GM23338 (cell line): ENCODE results near the gene HES4. TPM values are rescaled to one million over a fixed set of nuclear protein-coding genes. Genes with fewer than 3 reads are reported as not detected.
"Not testable (repeated sequence)": the region's sequence is repeated elsewhere in the genome, so short reads cannot be mapped to it uniquely, and the experiment has no call there.

Experiments used
- ATAC-seq: fragments of 200-7000 bp; cut with Tn5 transposase; 3 replicates; pipeline ENCODE4 v1.9.1; 2020
- DNase-seq: peaks from one replicate; pipeline ENCODE4 v3.0.0-alpha.2; 2015; ENCODE audit warnings: low spot score
- H2AFZ ChIP-seq: fragments of 200-600 bp; sonication (generic); 2 replicates; pipeline ENCODE4 v1.8.0; 2016; ENCODE audit warnings: antibody characterized with exemption, mild to moderate bottlenecking, moderate library complexity
- H3F3A ChIP-seq: fragments of 200-600 bp; sonication (generic); replicated peaks from 2 replicates; pipeline ENCODE4 v1.8.0; 2017; ENCODE audit warnings: antibody characterized with exemption, mixed run types, low read depth
- H3K27ac ChIP-seq: fragments of 200-600 bp; sonication (generic); 2 replicates; pipeline ENCODE4 v1.6.1; 2016; ENCODE audit warnings: low read depth
- H3K27me3 ChIP-seq: fragments of 200-600 bp; sonication (generic); 2 replicates; pipeline ENCODE4 v1.8.0; 2016; ENCODE audit warnings: mild to moderate bottlenecking, mixed run types, moderate library complexity; ENCODE audit not compliant: insufficient read depth
- H3K36me3 ChIP-seq: fragments of 200-600 bp; sonication (generic); 2 replicates; pipeline ENCODE4 v1.8.0; 2016; ENCODE audit warnings: mild to moderate bottlenecking; ENCODE audit not compliant: insufficient read depth
- H3K4me1 ChIP-seq: fragments of 200-600 bp; sonication (generic); 2 replicates; pipeline ENCODE4 v1.8.0; 2016; ENCODE audit warnings: mild to moderate bottlenecking, moderate library complexity; ENCODE audit not compliant: insufficient read depth
- H3K4me2 ChIP-seq: fragments of 200-600 bp; sonication (generic); 2 replicates; pipeline ENCODE4 v1.7.1; 2017; ENCODE audit warnings: mixed run types
- H3K4me3 ChIP-seq: fragments of 200-600 bp; sonication (generic); 2 replicates; pipeline ENCODE4 v1.6.1; 2016; ENCODE audit warnings: mixed run types
- H3K79me2 ChIP-seq: fragments of 200-600 bp; sonication (generic); replicated peaks from 2 replicates; pipeline ENCODE4 v1.8.0; 2017; ENCODE audit warnings: mild to moderate bottlenecking; ENCODE audit not compliant: insufficient read depth
- H3K9me2 ChIP-seq: fragments of 200-600 bp; sonication (generic); 2 replicates; pipeline ENCODE4 v1.8.0; 2017; ENCODE audit not compliant: insufficient read depth
- H4K20me1 ChIP-seq: fragments of 200-600 bp; sonication (generic); replicated peaks from 2 replicates; pipeline ENCODE4 v1.8.0; 2017; ENCODE audit warnings: mild to moderate bottlenecking; ENCODE audit not compliant: insufficient read depth
- H3K27ac Mint-ChIP-seq: 2 replicates; pipeline ENCODE4 v1.8.0; 2020; ENCODE audit warnings: inconsistent platforms, mild to moderate bottlenecking, moderate library complexity, mixed read lengths
- H3K27me3 Mint-ChIP-seq: 3 replicates; pipeline ENCODE4 v1.8.0; 2022; ENCODE audit warnings: low read depth, mild to moderate bottlenecking, moderate library complexity, mixed read lengths, inconsistent platforms; ENCODE audit not compliant: insufficient read depth, poor library complexity
- H3K36me3 Mint-ChIP-seq: 3 replicates; pipeline ENCODE4 v1.8.0; 2021; ENCODE audit warnings: low read depth, mild to moderate bottlenecking, inconsistent platforms, moderate library complexity, mixed read lengths
- H3K4me1 Mint-ChIP-seq: 3 replicates; pipeline ENCODE4 v1.8.0; 2020; ENCODE audit warnings: mild to moderate bottlenecking, inconsistent platforms, mixed read lengths
- H3K4me3 Mint-ChIP-seq: 3 replicates; pipeline ENCODE4 v1.8.0; 2021; ENCODE audit warnings: moderate library complexity, mild to moderate bottlenecking, inconsistent platforms, mixed read lengths
- H3K9me3 Mint-ChIP-seq: 3 replicates; pipeline ENCODE4 v1.8.0; 2020; ENCODE audit warnings: moderate library complexity, mild to moderate bottlenecking, inconsistent platforms, mixed read lengths
- CREB1 ChIP-seq: fragments of 250-450 bp; sonication (Bioruptor Pico); IDR thresholded peaks from 2 replicates; pipeline ENCODE4 v1.5.0; 2020; ENCODE audit warnings: low read depth, mild to moderate bottlenecking, moderate library complexity
- CTCF ChIP-seq, 2 experiments: fragments of 200-600 bp in 1 of 2; sonication (generic) in 1 of 2; conservative IDR thresholded peaks; 2 replicates each; pipeline versions ENCODE4 v1.5.1 to v1.6.1; 2016 to 2017; ENCODE audit warnings: antibody characterized with exemption in 2 of 2, low read depth in 2 of 2, mild to moderate bottlenecking in 2 of 2, moderate library complexity in 1 of 2
- EZH2 ChIP-seq: fragments of 200-600 bp; sonication (generic); IDR thresholded peaks from one replicate; pipeline ENCODE4 v1.8.0; 2017; ENCODE audit warnings: antibody characterized with exemption, mild to moderate bottlenecking, low read depth; ENCODE audit not compliant: unreplicated experiment
- JUNB ChIP-seq: IDR thresholded peaks from one replicate; pipeline ENCODE4 v1.6.1; 2016; ENCODE audit warnings: antibody characterized with exemption; ENCODE audit not compliant: unreplicated experiment
- NANOG ChIP-seq: IDR thresholded peaks from 2 replicates; pipeline ENCODE4 v1.6.1; 2016; ENCODE audit warnings: antibody characterized with exemption, borderline replicate concordance
- POLR2AphosphoS5 ChIP-seq: IDR thresholded peaks from 2 replicates; pipeline ENCODE4 v1.6.1; 2016; ENCODE audit warnings: antibody characterized with exemption, low read depth
- ZNF462 ChIP-seq: fragments of 250-450 bp; sonication (Bioruptor Pico); IDR thresholded peaks from 2 replicates; pipeline ENCODE4 v1.5.0; 2020; ENCODE audit warnings: mild to moderate bottlenecking, moderate library complexity
- polyA plus RNA-seq: library from polyadenylated mRNA; unstranded; fragments of >200 nt; fragmentation: Nextera tagmentation; extraction: Ambion mirVana; gene quantifications from 2 replicates; pipeline ENCODE4 v1.2.1, GENCODE V29; 2016
- total RNA-seq: library from RNA; depleted of rRNA; stranded (reverse); fragments of >200 nt; shearing (Covaris generic); gene quantifications from 2 replicates; pipeline ENCODE4 v1.2.3, GENCODE V29; 2014

HES4 gene
- total and polyA plus RNA-seq, 2 experiments from 2014 or later, result 2.3 to 6.7 TPM

- TF ChIP-seq ZNF462 (CRISPR knock-in tag) (no peak), NANOG (no peak), CREB1 (CRISPR knock-in tag) (no peak), EZH2 (no peak), CTCF (conservative IDR thresholded peaks at IDR 0.05; ENCODE audit: low read depth in 2 of 2) (no peak), POLR2AphosphoS5 (no peak), JUNB (no peak)
Observed at GRCh38 chr1:978069-978834, 21.6 kb downstream of the HES4 start (continued).

GRCh38 chr1:976791-977190, 23.1 kb downstream of the HES4 start:
- not testable (repeated sequence) for H3K9me2 ChIP-seq, H3K4me1 Mint-ChIP-seq, ATAC-seq, H3K36me3 Mint-ChIP-seq, H2AFZ ChIP-seq, H3K36me3 ChIP-seq, DNase-seq, H4K20me1 ChIP-seq, H3K4me1 ChIP-seq, H3K4me3 Mint-ChIP-seq, H3K27ac Mint-ChIP-seq, H3K27ac ChIP-seq, H3K27me3 ChIP-seq, H3K4me3 ChIP-seq, H3K9me3 Mint-ChIP-seq, H3K79me2 ChIP-seq, H3F3A ChIP-seq, H3K4me2 ChIP-seq
- H3K27me3 Mint-ChIP-seq, result peaks cover 20% of the 10 kb centered on the region
